NB4 (cell line): Measurements from ENCODE around the gene TESK2.
A peak's percentile ranks its signal among the peaks of the same experiment; 100 is the strongest.

ENCODE experiments used
- DNase-seq: peaks from one replicate; pipeline ENCODE4 v3.0.0; 2010; ENCODE audit warnings: low read depth
- H3K4me3 ChIP-seq: one replicate; pipeline ENCODE4 v1.5.1; 2011; ENCODE audit warnings: mild to moderate bottlenecking, low read depth, low read length, moderate library complexity
- MYC ChIP-seq: IDR thresholded peaks from 2 replicates; pipeline ENCODE4 v1.6.1; 2011; ENCODE audit warnings: low read depth, low read length
- POLR2A ChIP-seq: IDR thresholded peaks from 2 replicates; pipeline ENCODE4 v1.6.1; 2011; ENCODE audit warnings: mild to moderate bottlenecking; ENCODE audit not compliant: insufficient read length; ENCODE audit errors: extremely low read depth
- TF ChIP-seq, protein P1 (sequence below): IDR thresholded peaks from 2 replicates; pipeline ENCODE4 v1.6.1; 2011; ENCODE audit warnings: low read depth, low read length
- TF ChIP-seq, protein P2 (sequence below): IDR thresholded peaks from one replicate; pipeline ENCODE4 v1.5.1; 2012; ENCODE audit warnings: low read depth, low read length

Gene TESK2, protein sequence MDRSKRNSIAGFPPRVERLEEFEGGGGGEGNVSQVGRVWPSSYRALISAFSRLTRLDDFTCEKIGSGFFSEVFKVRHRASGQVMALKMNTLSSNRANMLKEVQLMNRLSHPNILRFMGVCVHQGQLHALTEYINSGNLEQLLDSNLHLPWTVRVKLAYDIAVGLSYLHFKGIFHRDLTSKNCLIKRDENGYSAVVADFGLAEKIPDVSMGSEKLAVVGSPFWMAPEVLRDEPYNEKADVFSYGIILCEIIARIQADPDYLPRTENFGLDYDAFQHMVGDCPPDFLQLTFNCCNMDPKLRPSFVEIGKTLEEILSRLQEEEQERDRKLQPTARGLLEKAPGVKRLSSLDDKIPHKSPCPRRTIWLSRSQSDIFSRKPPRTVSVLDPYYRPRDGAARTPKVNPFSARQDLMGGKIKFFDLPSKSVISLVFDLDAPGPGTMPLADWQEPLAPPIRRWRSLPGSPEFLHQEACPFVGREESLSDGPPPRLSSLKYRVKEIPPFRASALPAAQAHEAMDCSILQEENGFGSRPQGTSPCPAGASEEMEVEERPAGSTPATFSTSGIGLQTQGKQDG

DNA sequence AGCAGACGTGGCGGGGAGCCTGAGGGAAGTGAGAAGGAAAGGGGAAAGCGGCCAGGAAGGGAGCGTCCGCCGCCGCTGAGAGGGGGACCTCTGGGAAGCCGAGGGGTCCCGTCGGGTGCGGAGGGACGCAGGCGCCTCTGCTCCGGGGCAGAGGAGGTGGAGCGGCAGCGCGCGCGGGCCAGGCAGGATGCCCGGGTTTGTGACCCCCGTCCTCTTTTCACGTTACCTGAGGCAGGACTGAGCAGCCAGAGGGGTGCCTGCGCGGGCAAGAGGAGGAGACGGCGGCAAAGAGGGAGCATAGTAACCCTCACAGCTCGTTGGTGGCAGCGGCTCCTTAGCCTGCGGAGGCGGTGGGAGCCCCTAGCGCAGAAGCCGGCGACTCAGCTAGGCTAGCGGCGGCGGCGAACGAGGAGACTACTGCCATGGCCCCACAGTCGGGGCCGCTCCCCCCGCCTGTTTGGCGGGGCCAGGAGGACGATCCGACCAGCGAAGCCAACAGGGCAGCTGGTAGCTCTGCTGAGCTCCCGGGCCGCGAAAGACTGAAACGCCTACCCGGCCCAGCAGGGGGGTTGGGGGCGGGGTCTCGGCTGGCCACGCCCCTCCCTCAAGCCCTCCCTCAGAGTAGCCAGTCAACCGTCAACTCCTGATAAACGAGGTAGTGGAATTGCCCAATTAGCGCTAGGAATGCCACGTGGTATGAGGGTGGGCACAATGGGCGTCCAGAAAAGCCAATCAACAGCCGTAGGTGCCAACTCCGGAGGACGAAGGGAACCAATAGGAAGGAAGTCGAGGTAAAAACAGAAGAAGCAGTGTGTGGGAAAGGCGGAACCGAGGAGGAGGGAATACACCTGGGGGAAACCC is at the start of gene TESK2:
Gene TESK2, minus strand, starts transcription at position 538 of the 861 bp plus-strand sequence. CDS start 33,378 bp downstream, outside the sequence.
- peak within 1 kb of the TSS; percentile 70 for H3K4me3 ChIP-seq
- peak; percentile 98 for DNase-seq
- TF ChIP-seq MYC (peak; percentile 77), POLR2A (peak; percentile 34)
- TF ChIP-seq, protein P1, sequence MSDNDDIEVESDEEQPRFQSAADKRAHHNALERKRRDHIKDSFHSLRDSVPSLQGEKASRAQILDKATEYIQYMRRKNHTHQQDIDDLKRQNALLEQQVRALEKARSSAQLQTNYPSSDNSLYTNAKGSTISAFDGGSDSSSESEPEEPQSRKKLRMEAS = peak; percentile 100
- TF ChIP-seq, protein P2, sequence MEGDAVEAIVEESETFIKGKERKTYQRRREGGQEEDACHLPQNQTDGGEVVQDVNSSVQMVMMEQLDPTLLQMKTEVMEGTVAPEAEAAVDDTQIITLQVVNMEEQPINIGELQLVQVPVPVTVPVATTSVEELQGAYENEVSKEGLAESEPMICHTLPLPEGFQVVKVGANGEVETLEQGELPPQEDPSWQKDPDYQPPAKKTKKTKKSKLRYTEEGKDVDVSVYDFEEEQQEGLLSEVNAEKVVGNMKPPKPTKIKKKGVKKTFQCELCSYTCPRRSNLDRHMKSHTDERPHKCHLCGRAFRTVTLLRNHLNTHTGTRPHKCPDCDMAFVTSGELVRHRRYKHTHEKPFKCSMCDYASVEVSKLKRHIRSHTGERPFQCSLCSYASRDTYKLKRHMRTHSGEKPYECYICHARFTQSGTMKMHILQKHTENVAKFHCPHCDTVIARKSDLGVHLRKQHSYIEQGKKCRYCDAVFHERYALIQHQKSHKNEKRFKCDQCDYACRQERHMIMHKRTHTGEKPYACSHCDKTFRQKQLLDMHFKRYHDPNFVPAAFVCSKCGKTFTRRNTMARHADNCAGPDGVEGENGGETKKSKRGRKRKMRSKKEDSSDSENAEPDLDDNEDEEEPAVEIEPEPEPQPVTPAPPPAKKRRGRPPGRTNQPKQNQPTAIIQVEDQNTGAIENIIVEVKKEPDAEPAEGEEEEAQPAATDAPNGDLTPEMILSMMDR = no peak

DNA sequence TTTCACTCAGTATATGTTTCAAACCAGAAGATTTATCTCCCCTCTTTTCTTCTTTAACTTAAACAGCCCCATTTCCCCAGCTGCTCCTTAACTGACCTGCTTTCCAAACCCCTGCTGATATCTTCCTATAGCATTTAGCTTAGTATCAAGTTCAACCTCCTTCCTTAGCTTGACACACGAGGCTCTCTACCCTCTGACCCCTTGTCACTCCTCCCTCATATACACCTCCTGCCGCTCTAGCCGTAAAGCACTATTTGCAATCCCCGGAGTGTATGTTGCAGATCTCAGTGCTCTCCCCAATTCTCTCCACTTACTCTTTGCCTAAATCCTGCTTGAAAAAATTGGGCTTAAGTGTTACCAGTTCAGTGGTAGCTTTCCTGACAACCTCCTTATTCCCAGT is 45.9 kb upstream of the TESK2 start:
- DNase-seq = no peak
- no peak overlapping the region for H3K4me3 ChIP-seq
- TF ChIP-seq POLR2A = no peak
- TF ChIP-seq, protein P2 = no peak
- TF ChIP-seq, protein P1 = no peak
- no peak for TF ChIP-seq MYC

DNA sequence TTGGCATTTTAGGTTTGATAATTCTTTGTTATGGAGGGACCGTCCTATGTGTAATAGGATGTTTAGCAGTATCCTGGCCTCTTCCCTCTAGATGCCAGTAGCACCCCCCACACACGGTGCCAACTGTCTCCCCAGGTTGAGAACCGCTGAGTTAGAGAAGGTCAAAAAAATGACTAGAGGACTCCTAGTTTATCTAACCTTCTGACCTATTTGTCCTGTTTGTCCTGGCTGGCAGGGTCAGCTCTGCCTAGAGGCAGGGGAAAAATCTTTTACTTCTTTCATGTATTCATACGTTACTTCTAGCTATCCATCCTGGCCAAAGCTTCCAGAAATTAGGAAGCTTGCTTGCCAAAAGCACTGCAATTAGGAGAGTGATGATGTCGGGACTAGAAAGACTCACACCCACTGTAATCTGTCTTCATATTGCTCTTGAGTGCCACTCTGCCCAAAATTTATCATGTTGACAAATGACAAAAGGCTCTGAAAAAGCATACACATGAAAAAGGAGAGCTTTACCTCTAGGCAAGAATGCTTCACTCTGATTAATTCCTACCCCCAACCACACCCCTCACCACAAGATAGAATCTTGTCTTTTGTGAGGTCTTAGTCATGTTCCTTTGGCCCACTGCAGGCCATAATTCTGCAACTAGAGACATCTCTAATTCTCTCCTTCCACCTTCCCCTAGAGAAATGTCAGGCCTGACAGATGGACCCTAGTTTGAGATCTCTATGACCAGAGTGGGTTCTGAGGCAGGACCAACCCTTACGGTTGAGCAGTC is 45.2 kb upstream of the TESK2 start:
- H3K4me3 ChIP-seq = no peak overlapping the region
- TF ChIP-seq, protein P2 = no peak
- TF ChIP-seq MYC = no peak
- TF ChIP-seq, protein P1 = no peak
- TF ChIP-seq POLR2A = no peak
- DNase-seq = no peak

DNA sequence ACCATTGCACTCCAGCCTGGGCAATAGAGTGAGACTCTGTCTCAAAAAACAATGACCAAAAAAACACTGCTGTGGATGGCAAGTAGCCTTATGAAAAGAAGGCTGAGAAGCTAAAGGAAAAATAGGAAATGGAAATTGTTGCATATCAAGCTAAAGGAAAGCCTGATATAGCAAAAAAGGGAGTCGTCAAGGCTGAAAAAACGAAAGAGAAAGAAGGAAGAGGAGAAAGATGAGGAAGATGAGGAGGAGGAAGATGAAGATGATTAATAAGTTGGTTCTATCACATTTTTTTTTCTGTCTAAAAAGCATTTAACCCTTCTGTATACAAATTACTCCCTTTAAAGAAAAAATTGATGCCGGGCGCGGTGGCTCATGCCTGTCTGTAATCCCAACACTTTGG is 40.9 kb upstream of the TESK2 start:
- no peak for TF ChIP-seq POLR2A
- TF ChIP-seq, protein P2 = no peak
- TF ChIP-seq, protein P1 = no peak
- TF ChIP-seq MYC = no peak
- DNase-seq = no peak

DNA sequence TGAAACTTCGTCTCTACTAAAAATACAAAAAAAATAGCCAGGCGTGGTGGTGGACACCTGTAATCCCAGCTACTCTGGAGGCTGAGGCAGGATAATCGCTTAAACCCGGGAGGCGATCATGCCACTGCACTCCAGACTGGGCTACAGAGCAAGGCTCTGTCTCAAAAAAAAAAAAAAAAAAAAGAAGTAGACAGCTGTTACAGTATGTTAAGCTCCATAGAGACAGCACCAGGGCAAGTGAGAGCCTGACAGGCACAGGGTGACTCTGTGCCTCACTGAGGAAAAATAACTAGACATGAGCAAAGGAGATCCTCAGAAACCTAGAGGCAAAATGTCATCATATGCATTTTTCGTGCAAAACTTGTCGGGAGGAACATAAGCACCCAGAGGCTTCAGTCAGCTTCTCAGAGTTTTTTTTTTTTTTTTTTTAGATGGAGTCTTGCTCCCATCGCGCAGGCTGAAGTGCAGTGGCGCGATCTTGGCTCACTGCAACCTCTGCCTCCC is 39.7 kb upstream of the TESK2 start:
- no peak for DNase-seq
- H3K4me3 ChIP-seq = no peak overlapping the region
- TF ChIP-seq, protein P1 = no peak
- TF ChIP-seq, protein P2 = no peak
- no peak for TF ChIP-seq POLR2A
- TF ChIP-seq MYC = no peak

More for the DNA sequence above, 40.9 kb upstream of the TESK2 start:
- H3K4me3 ChIP-seq = no peak overlapping the region
